Measurements from ENCODE around the gene TAAR5.

DNA sequence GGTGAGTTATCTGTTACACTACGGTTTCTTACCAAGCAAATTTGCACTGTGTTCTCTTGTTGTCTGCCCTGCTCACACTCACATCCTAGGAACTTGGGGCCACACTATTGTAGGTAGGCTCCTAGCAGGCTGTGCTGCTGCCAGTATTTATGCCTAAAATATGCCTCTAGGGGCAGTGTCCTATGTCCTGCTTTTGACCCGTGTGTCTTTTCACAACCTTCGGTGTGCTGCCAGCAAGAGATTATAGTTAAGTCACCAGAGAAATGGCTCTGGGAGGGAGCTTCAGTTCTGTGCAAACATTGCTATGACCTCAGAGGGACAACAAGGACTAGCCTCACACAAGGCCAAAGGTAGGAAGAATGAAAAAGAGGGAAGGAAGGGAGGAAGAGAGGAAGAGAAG is 8.9 kb upstream of the TAAR5 start:
- TF ChIP-seq CTCF (IDR thresholded peaks at IDR 0.05; ENCODE audit: extremely low read depth in 1 of 2, insufficient read depth in 1 of 2, low read depth in 1 of 2, low read length in 2 of 2) (peak in 1 of 2 donors; percentile 11), POLR2A (IDR thresholded peaks at IDR 0.05; ENCODE audit: low read depth, low read length) (no peak), EZH2 (IDR thresholded peaks at IDR 0.05; ENCODE audit: borderline replicate concordance, low read depth, low read length, severe bottlenecking) (no peak), POLR2AphosphoS5 (IDR thresholded peaks at IDR 0.05; ENCODE audit: insufficient read depth, low read depth, low read length) (no peak), MAX (IDR thresholded peaks at IDR 0.05; ENCODE audit: insufficient read depth, insufficient read length) (no peak), MYC (IDR thresholded peaks at IDR 0.05; ENCODE audit: low read depth, low read length) (no peak), JUN (IDR thresholded peaks at IDR 0.05; ENCODE audit: borderline replicate concordance, insufficient read depth, insufficient read length, low read depth) (no peak), GATA2 (IDR thresholded peaks at IDR 0.05; ENCODE audit: insufficient read depth, insufficient read length, low read depth, low read length) (no peak), FOS (IDR thresholded peaks at IDR 0.05; ENCODE audit: borderline replicate concordance, insufficient read depth, low read length) (no peak)

All from endothelial cell of umbilical vein (primary cell).